Stimulated activated CD8-positive, alpha-beta memory T cell treated with anti-CD3 and anti-CD28 coated beads, Interleukin-7, amount 100 ng/mL, for 48 hours (primary cell): ENCODE measurements around the gene DPH7.
"Not testable (repeated sequence)": the region's sequence is repeated elsewhere in the genome, so short reads cannot be mapped to it uniquely, and the experiment has no call there.

ENCODE experiments used
- DNase-seq, 2 donors: peaks; one replicate each; pipeline ENCODE4 v3.0.0-alpha.2; 2020; ENCODE audit warnings: low read depth in 1 of 2; ENCODE audit errors: extremely low read depth in 1 of 2

Gene DPH7

GRCh38 chr9:137521405-137521985, 57.2 kb downstream of the DPH7 start:
- DNase-seq, result no peak

GRCh38 chr9:137520614-137521404, 57.9 kb downstream of the DPH7 start:
- no peak for DNase-seq

GRCh38 chr9:137519553-137519952, 59.2 kb downstream of the DPH7 start:
- DNase-seq, result no peak

- DNase-seq, result not testable (repeated sequence)
Observed at GRCh38 chr9:137518661-137519459, 59.9 kb downstream of the DPH7 start.

- DNase-seq, result no peak
Observed at GRCh38 chr9:137516144-137516917, 62.4 kb downstream of the DPH7 start.

GRCh38 chr9:137515338-137515724, 63.4 kb downstream of the DPH7 start:
- DNase-seq, result no peak

- no peak for DNase-seq
Observed at GRCh38 chr9:137514691-137515337, 63.9 kb downstream of the DPH7 start.

GRCh38 chr9:137513801-137514570, 64.7 kb downstream of the DPH7 start:
- DNase-seq, result not testable (repeated sequence)

- DNase-seq, result not testable (repeated sequence)
Observed at GRCh38 chr9:137513136-137513535, 65.6 kb downstream of the DPH7 start.

GRCh38 chr9:137511758-137512463, 66.8 kb downstream of the DPH7 start:
- no peak for DNase-seq

- not testable (repeated sequence) for DNase-seq
Observed at GRCh38 chr9:137511126-137511525, 67.6 kb downstream of the DPH7 start.

- DNase-seq, result no peak
Observed at GRCh38 chr9:137509198-137509597, 69.5 kb downstream of the DPH7 start.

GRCh38 chr9:137506702-137507171, 72.0 kb downstream of the DPH7 start:
- DNase-seq, result no peak

GRCh38 chr9:137506274-137506673, 72.5 kb downstream of the DPH7 start:
- no peak for DNase-seq

- no peak for DNase-seq
Observed at GRCh38 chr9:137505421-137506140, 73.1 kb downstream of the DPH7 start.
